Skin epidermis (tissue), 12 donors: Measurements from ENCODE around the gene CYB5B.
"Not testable (repeated sequence)": the region's sequence is repeated elsewhere in the genome, so short reads cannot be mapped to it uniquely, and the experiment has no call there.

Source experiments
- H3K27ac ChIP-seq, 21 experiments: fragments of 200-600 bp; sonication (generic) in 11 of 21; one replicate each; pipeline ENCODE4 v1.5.0; 2020; ENCODE audit warnings: mild to moderate bottlenecking in 3 of 21, inconsistent platforms in 2 of 21, moderate library complexity in 2 of 21
- H3K4me3 ChIP-seq, 7 experiments: fragments of 200-600 bp; sonication (generic) in 2 of 7; one replicate each; pipeline ENCODE4 v1.5.0; 2020; ENCODE audit warnings: inconsistent platforms in 2 of 7, mild to moderate bottlenecking in 2 of 7, moderate library complexity in 1 of 7

Gene CYB5B

DNA sequence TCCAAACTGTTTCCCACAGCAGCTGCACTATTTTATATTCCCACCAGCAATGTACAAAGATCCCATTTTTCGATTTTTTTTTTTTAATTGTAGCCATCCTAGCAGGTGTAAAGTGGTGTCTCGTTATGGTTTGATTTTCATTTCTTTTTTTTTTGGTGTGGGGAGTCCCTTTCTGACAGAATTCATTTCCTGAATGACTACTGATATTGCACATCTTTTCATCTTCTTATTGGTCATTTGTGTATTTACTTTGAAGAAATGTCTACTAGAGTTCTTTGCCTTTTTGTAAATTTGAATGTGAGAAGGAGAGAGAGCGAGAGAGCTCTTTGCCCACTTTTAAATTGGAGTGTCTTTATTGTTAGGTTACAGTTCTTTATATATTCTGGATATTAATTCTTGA is 14.0 kb downstream of the CYB5B start:
- no peak overlapping the region for H3K27ac ChIP-seq

DNA sequence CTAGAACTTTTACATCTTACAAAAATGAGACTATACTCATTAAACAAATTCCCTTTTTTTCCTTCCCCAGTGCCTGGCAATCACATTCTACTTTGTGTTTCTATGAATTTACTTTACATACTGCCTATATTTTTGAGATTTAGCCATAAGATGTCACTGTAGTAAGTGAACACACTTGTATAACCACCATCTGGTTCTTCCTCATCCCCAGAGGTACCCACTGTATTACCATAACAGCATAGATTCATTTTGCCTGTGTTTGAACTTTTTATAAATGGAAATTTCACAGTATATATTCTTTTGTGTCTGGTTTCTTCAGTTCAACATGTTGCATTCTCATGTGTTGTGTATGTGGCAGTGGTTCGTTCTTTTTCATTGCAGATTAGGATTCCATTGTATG is 15.8 kb downstream of the CYB5B start:
- Histone ChIP-seq H3K27ac (no peak overlapping the region), H3K4me3 (no peak overlapping the region)

More for the DNA sequence above, 14.0 kb downstream of the CYB5B start:
- H3K4me3 ChIP-seq: no peak overlapping the region

GRCh38 chr16:69441030-69441429 is 16.6 kb downstream of the CYB5B start:
- H3K4me3 ChIP-seq: not testable (repeated sequence)

DNA sequence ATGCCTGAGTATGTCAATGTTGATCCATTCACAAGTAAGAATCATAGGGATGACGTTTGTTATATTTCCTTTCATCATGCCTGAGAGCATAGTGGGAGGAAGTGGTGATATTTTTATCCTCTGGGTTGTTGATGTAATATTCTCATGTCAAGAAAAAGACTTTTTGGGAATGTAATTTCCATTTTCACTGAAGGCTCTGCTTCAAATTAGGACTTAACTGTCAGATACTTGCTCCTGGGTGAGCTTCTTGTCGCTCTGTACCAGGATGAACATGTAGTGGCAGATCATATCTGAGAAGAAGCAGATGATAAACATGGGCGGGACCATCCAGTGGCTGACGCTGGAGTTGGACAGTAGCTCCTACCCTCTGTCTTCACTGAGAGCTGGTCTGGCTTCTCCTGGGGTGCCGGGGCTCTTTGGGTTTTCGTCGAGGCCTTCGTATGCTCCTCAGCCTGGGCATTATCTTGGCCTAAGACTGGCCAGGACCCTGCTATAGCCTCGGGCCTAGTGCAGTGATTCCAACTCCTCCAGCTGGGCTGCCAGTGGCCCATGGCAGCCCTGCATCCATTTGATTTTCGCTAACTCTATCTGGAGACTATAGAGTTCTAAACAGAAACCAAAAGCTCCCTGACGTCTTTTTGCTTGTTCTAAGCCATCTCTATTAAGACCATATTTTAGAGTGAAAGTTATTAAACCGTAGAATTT is 19.7 kb downstream of the CYB5B start:
- Histone ChIP-seq H3K27ac (peak overlapping the region in 20 of 21 experiments; percentile 28 to 94 (median 81)), H3K4me3 (peak overlapping the region in 4 of 7 experiments; percentile 9 to 25 (median 14))

More at GRCh38 chr16:69441030-69441429, 16.6 kb downstream of the CYB5B start:
- H3K27ac ChIP-seq: not testable (repeated sequence)

DNA sequence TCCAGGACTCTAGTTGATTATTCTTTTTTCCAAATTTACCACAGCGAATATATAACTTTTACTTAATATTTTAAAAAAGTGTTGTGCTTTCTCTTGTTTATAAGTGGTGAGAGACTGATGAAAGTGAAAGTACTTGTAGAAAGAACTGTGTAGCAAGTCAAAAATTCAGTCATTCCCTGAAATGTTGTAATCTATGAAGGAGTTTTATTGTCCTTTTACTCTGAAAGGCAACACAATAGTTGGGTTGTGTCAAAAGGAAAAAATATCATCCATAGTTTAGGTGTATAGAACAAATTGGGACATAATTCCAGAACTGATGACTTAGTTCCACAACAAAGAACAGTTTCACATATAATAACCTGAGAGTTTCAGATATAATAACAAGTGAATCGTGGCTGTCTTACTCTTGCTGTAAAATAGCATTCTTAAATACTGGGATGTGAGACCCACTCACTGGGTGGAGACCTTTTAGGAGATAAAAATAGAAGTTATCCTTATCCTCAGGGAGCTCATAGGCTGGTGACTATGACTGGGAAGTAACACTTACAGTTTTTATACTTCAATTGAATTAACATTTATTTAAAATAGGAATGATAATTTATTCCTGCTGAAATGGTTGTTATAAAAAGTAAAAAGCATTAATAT is 20.6 kb downstream of the CYB5B start:
- Histone ChIP-seq H3K27ac (peak overlapping the region in 19 of 21 experiments; percentile 28 to 94 (median 81)), H3K4me3 (peak overlapping the region in 2 of 7 experiments; percentile 10 to 18)

- Histone ChIP-seq H3K4me3 (no peak overlapping the region), H3K27ac (peak overlapping the region in 15 of 21 experiments; percentile 8 to 76 (median 52))
Observed at GRCh38 chr16:69448470-69449193, 24.2 kb downstream of the CYB5B start.

GRCh38 chr16:69451166-69451565 is 26.7 kb downstream of the CYB5B start:
- H3K4me3 ChIP-seq: no peak overlapping the region
- peak overlapping the region in 1 of 21 experiments; percentile 13 for H3K27ac ChIP-seq

DNA sequence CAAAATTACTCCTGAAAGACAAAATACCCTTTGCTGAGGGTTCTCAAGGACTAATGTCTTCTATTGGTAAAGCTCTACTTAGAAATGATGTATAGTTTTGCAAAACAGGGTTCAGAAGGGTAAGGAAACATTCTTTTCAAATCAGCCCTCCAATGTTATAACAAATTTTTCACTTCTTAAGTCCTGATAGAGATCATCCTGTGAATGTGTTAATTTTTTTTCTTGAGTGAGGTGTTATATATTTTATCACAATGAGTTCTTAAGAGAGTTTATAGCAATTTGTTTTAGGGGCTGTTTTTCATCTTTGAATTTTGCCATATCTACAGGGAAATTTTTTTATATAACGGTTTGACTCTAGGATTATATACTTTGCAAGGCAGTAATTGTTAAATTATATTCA is 29.5 kb downstream of the CYB5B start:
- Histone ChIP-seq H3K4me3 (no peak overlapping the region), H3K27ac (no peak overlapping the region)

- Histone ChIP-seq H3K27ac (peak overlapping the region in 2 of 21 experiments; percentile 24 to 72), H3K4me3 (no peak overlapping the region)
Observed at GRCh38 chr16:69463876-69464275, 39.5 kb downstream of the CYB5B start.

GRCh38 chr16:69465083-69465721 is 40.8 kb downstream of the CYB5B start:
- H3K4me3 ChIP-seq: no peak overlapping the region
- H3K27ac ChIP-seq: peak overlapping the region in 6 of 21 experiments; percentile 9 to 72 (median 46)

DNA sequence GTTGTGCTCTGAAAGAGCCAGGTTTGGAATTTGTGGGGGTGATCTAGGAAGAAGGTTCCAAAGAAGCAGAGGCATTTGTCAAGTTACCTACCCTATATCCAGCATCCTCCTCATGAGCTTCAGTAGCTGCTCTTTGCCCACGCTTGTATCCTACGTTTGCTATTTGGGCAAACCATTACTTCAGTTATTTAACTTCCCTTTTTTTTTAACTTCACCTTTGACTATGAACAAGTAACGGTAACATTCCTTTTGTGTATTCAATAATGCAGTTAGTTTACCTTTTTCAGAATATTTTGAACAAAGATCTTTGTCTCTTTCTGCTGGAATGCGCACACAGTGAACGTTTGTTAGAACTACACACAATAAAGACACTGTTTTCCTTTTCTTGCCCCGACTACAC is 41.5 kb downstream of the CYB5B start:
- no peak overlapping the region for H3K4me3 ChIP-seq
- H3K27ac ChIP-seq: peak overlapping the region in 1 of 21 experiments; percentile 72

- no peak overlapping the region for H3K4me3 ChIP-seq
Observed at GRCh38 chr16:69466547-69466946, 42.1 kb downstream of the CYB5B start.

GRCh38 chr16:69467080-69467479 is 42.7 kb downstream of the CYB5B start:
- peak overlapping the region in 1 of 21 experiments; percentile 4 for H3K27ac ChIP-seq
- no peak overlapping the region for H3K4me3 ChIP-seq

More at GRCh38 chr16:69466547-69466946, 42.1 kb downstream of the CYB5B start:
- H3K27ac ChIP-seq: peak overlapping the region in 1 of 21 experiments; percentile 4

GRCh38 chr16:69467531-69468204 is 43.2 kb downstream of the CYB5B start:
- Histone ChIP-seq H3K27ac (no peak overlapping the region), H3K4me3 (no peak overlapping the region)

DNA sequence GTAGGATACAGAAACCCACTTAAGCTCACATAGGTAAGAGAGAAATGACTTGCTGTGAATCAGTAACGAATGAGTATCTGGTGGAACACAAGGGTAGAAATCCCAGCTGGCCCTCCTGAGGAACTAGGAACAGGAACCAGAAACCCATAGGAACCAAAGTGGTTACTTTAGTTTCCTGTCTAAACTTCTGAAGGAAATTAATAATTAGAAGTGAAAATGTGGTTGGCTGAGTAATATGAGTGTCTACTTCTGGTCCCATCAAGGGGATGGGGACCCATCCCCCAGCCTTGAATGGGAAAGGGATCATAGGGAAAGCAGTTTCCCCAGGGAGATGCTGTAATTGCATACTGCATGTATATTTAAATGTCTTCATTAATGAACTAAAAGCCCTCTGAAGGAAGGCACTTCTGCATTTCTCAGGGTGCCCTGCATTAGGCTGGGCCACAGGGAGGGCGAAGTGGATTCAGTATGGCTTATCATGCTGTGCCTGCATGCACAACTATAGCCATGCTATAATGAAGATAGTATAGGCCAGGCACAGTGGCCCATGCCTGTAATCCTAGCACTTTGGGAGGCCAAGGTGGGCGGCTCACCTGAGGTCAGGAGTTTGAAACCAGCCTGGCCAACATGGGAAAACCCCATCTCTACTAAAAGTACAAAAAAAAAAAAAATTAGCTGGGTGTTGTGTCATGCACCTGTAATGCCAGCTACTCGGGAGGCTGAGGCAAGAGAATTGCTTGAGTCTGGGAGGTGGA is 45.6 kb downstream of the CYB5B start:
- no peak overlapping the region for H3K4me3 ChIP-seq
- peak overlapping the region in 1 of 21 experiments; percentile 3 for H3K27ac ChIP-seq

DNA sequence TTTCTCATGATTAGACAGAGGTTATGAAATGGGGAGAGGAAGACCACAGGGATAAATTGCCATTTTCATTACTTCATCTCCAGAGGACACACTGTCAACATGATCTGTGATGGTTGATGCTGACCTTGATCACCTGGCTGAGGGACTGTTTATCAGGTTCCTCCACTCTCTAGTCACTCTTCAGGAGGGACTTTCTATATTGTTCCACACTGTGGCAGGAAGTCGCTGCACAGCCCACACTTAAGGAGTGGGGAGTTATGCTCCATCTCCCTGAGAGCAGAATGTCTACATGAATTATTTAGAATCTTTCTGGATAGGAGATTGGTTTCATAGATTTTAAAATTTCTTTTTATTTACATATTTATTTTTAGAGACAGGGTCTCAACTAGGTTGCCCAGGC is 46.7 kb downstream of the CYB5B start:
- no peak overlapping the region for H3K27ac ChIP-seq
- no peak overlapping the region for H3K4me3 ChIP-seq

GRCh38 chr16:69474408-69474807 is 50.0 kb downstream of the CYB5B start:
- no peak overlapping the region for H3K27ac ChIP-seq
- H3K4me3 ChIP-seq: no peak overlapping the region

DNA sequence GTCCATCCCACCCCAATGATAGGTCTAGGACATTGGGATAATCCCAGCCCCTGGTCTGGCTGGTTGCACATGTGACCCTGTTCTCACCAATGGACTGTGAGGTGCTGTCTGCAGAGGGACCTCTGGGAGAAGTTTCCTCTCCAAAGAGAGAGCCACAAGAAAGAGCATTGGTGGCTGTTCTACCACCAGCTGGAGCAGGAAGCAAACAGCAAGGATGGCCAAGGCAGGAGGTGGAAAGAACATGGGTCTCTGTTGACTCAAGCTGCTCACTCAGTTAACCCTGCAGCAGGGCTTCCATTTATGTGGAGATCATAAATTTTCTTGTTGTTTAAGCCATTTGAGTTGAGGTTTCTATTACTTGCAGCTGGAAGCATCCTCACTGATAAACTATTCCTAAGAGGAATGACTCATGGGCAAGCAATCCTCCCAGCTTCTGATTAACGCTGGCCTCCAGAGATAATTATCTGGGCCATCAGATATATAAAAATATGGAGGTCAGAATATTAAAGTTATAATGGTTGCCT is 52.6 kb downstream of the CYB5B start:
- H3K27ac ChIP-seq: no peak overlapping the region

More for the DNA sequence above, 52.6 kb downstream of the CYB5B start:
- no peak overlapping the region for H3K4me3 ChIP-seq
